GM21576 (cell line): Measurements from ENCODE around the gene DHX29.
A peak's percentile ranks its signal among the peaks of the same experiment; 100 is the strongest.

Experiments used
- ATAC-seq: cut with Tn5 transposase; IDR thresholded peaks from one replicate; pipeline ENCODE4 v1.9.1; 2021; ENCODE audit warnings: mild to moderate bottlenecking, moderate library complexity; ENCODE audit not compliant: unreplicated experiment

Gene DHX29

GRCh38 chr5:55234121-55234700 lies 73.3 kb downstream of the DHX29 start:
- ATAC-seq = no peak

GRCh38 chr5:55232985-55233928 lies 74.2 kb downstream of the DHX29 start, which contains the start of gene CCNO:
TSS of gene CCNO (minus strand) at chr5:55233608. CDS start at chr5:55233523, 85 bp downstream.
- ATAC-seq = no peak

GRCh38 chr5:55232271-55232984 lies 75.1 kb downstream of the DHX29 start:
- no peak for ATAC-seq

- no peak for ATAC-seq
Observed at GRCh38 chr5:55231919-55232270, 75.6 kb downstream of the DHX29 start.

- ATAC-seq = no peak
Observed at GRCh38 chr5:55231029-55231918, 76.2 kb downstream of the DHX29 start.

GRCh38 chr5:55230086-55230629 lies 77.3 kb downstream of the DHX29 start:
- ATAC-seq = no peak

GRCh38 chr5:55227664-55228430 lies 79.6 kb downstream of the DHX29 start:
- no peak for ATAC-seq

GRCh38 chr5:55226934-55227663 lies 80.4 kb downstream of the DHX29 start, which contains the start of gene MCIDAS:
TSS of gene MCIDAS (minus strand) at chr5:55227315. CDS start at chr5:55227138, 177 bp downstream.
- peak; percentile 44 for ATAC-seq

- ATAC-seq = peak; percentile 62
Observed at GRCh38 chr5:55226027-55226933, 81.2 kb downstream of the DHX29 start.

GRCh38 chr5:55225346-55225745 lies 82.1 kb downstream of the DHX29 start:
- ATAC-seq = no peak

- no peak for ATAC-seq
Observed at GRCh38 chr5:55223812-55224240, 83.7 kb downstream of the DHX29 start.

- ATAC-seq = no peak
Observed at GRCh38 chr5:55222985-55223811, 84.3 kb downstream of the DHX29 start.

- ATAC-seq = no peak
Observed at GRCh38 chr5:55222092-55222984, 85.2 kb downstream of the DHX29 start.

GRCh38 chr5:55220433-55221185 lies 86.9 kb downstream of the DHX29 start:
- no peak for ATAC-seq

- no peak for ATAC-seq
Observed at GRCh38 chr5:55219770-55220169, 87.7 kb downstream of the DHX29 start.
